Measurements from ENCODE around the gene GJA4.
"Not testable (repeated sequence)": the region's sequence is repeated elsewhere in the genome, so short reads cannot be mapped to it uniquely, and the experiment has no call there.

The GJA4 gene

GRCh38 chr1:34800214-34800613, 7.4 kb downstream of the GJA4 start:
- peaks cover 5% of the 10 kb centered on the region for H3K4me1 Mint-ChIP-seq
- peak overlapping the region; percentile 77 for H3K27ac Mint-ChIP-seq
- H3K27me3 Mint-ChIP-seq, result no peaks in the 10 kb centered on the region
- peaks cover 6% of the 10 kb centered on the region for H3K36me3 Mint-ChIP-seq
- no peaks in the 10 kb centered on the region for H3K9me3 Mint-ChIP-seq
- no peak overlapping the region for H3K4me3 Mint-ChIP-seq

GRCh38 chr1:34803770-34804169, 11.0 kb downstream of the GJA4 start:
- no peaks in the 10 kb centered on the region for H3K9me3 Mint-ChIP-seq
- H3K4me3 Mint-ChIP-seq, result no peak overlapping the region
- no peaks in the 10 kb centered on the region for H3K27me3 Mint-ChIP-seq
- H3K27ac Mint-ChIP-seq, result no peak overlapping the region
- peaks cover 5% of the 10 kb centered on the region for H3K4me1 Mint-ChIP-seq
- H3K36me3 Mint-ChIP-seq, result peaks cover 9% of the 10 kb centered on the region

- H3K4me3 Mint-ChIP-seq, result no peak overlapping the region
- H3K4me1 Mint-ChIP-seq, result no peaks in the 10 kb centered on the region
- H3K9me3 Mint-ChIP-seq, result peaks cover 6% of the 10 kb centered on the region
- H3K36me3 Mint-ChIP-seq, result peaks cover 17% of the 10 kb centered on the region
- H3K27me3 Mint-ChIP-seq, result no peaks in the 10 kb centered on the region
- no peak overlapping the region for H3K27ac Mint-ChIP-seq
These were observed 13.6 kb downstream of the GJA4 start for GRCh38 chr1:34806396-34806795.

GRCh38 chr1:34808051-34808810, 15.4 kb downstream of the GJA4 start:
- Mint-ChIP-seq H3K4me1 (no peaks in the 10 kb centered on the region), H3K4me3 (no peak overlapping the region), H3K27me3 (no peaks in the 10 kb centered on the region), H3K9me3 (peaks cover 6% of the 10 kb centered on the region), H3K27ac (no peak overlapping the region), H3K36me3 (peaks cover 18% of the 10 kb centered on the region)

- not testable (repeated sequence) for H3K9me3 Mint-ChIP-seq, H3K27me3 Mint-ChIP-seq
These were observed 18.0 kb downstream of the GJA4 start for GRCh38 chr1:34810781-34811180.

GRCh38 chr1:34816332-34816731, 23.5 kb downstream of the GJA4 start:
- Mint-ChIP-seq H3K27me3 (no peaks in the 10 kb centered on the region), H3K27ac (no peak overlapping the region), H3K36me3 (peaks cover 4% of the 10 kb centered on the region), H3K4me1 (no peaks in the 10 kb centered on the region), H3K9me3 (no peaks in the 10 kb centered on the region), H3K4me3 (no peak overlapping the region)

More at GRCh38 chr1:34810781-34811180, 18.0 kb downstream of the GJA4 start:
- H3K36me3 Mint-ChIP-seq, result peaks cover 14% of the 10 kb centered on the region
- H3K27ac Mint-ChIP-seq, H3K4me1 Mint-ChIP-seq, H3K4me3 Mint-ChIP-seq: not testable (repeated sequence)

GRCh38 chr1:34816778-34817177, 24.0 kb downstream of the GJA4 start:
- Mint-ChIP-seq H3K27me3 (no peaks in the 10 kb centered on the region), H3K27ac (no peak overlapping the region), H3K4me3 (no peak overlapping the region), H3K4me1 (no peaks in the 10 kb centered on the region), H3K9me3 (no peaks in the 10 kb centered on the region), H3K36me3 (peaks cover 4% of the 10 kb centered on the region)

- H3K4me3 Mint-ChIP-seq, H3K27me3 Mint-ChIP-seq, H3K4me1 Mint-ChIP-seq, H3K9me3 Mint-ChIP-seq, H3K36me3 Mint-ChIP-seq, H3K27ac Mint-ChIP-seq: not testable (repeated sequence)
These were observed 26.1 kb downstream of the GJA4 start for GRCh38 chr1:34818862-34819261.

GRCh38 chr1:34822202-34822601, 29.4 kb downstream of the GJA4 start:
- no peaks in the 10 kb centered on the region for H3K27me3 Mint-ChIP-seq
- no peaks in the 10 kb centered on the region for H3K9me3 Mint-ChIP-seq
- H3K27ac Mint-ChIP-seq, result no peak overlapping the region
- H3K36me3 Mint-ChIP-seq, result peaks cover 2% of the 10 kb centered on the region
- H3K4me1 Mint-ChIP-seq, result no peaks in the 10 kb centered on the region
- no peak overlapping the region for H3K4me3 Mint-ChIP-seq

- Mint-ChIP-seq H3K4me3 (no peak overlapping the region), H3K9me3 (no peaks in the 10 kb centered on the region), H3K27me3 (no peaks in the 10 kb centered on the region), H3K27ac (no peak overlapping the region), H3K4me1 (no peaks in the 10 kb centered on the region), H3K36me3 (no peaks in the 10 kb centered on the region)
These were observed 32.1 kb downstream of the GJA4 start for GRCh38 chr1:34824817-34825454.

- Mint-ChIP-seq H3K9me3 (no peaks in the 10 kb centered on the region), H3K4me3 (no peak overlapping the region), H3K27ac (no peak overlapping the region), H3K36me3 (no peaks in the 10 kb centered on the region), H3K27me3 (no peaks in the 10 kb centered on the region), H3K4me1 (no peaks in the 10 kb centered on the region)
These were observed 32.8 kb downstream of the GJA4 start for GRCh38 chr1:34825455-34826091.

- no peak overlapping the region for H3K4me3 Mint-ChIP-seq
- H3K27ac Mint-ChIP-seq, result no peak overlapping the region
- no peaks in the 10 kb centered on the region for H3K9me3 Mint-ChIP-seq
- no peaks in the 10 kb centered on the region for H3K36me3 Mint-ChIP-seq
- no peaks in the 10 kb centered on the region for H3K27me3 Mint-ChIP-seq
- no peaks in the 10 kb centered on the region for H3K4me1 Mint-ChIP-seq
These were observed 34.6 kb downstream of the GJA4 start for GRCh38 chr1:34827341-34827941.

- H3K4me1 Mint-ChIP-seq, result no peaks in the 10 kb centered on the region
- H3K27ac Mint-ChIP-seq, result no peak overlapping the region
- no peaks in the 10 kb centered on the region for H3K36me3 Mint-ChIP-seq
- H3K4me3 Mint-ChIP-seq, result no peak overlapping the region
- H3K27me3 Mint-ChIP-seq, result no peaks in the 10 kb centered on the region
- H3K9me3 Mint-ChIP-seq, result no peaks in the 10 kb centered on the region
These were observed 35.8 kb downstream of the GJA4 start for GRCh38 chr1:34828611-34829010.

GRCh38 chr1:34829250-34829649, 36.5 kb downstream of the GJA4 start:
- Mint-ChIP-seq H3K27ac (no peak overlapping the region), H3K36me3 (no peaks in the 10 kb centered on the region), H3K27me3 (no peaks in the 10 kb centered on the region), H3K4me1 (no peaks in the 10 kb centered on the region), H3K9me3 (no peaks in the 10 kb centered on the region), H3K4me3 (no peak overlapping the region)

- H3K4me1 Mint-ChIP-seq, result no peaks in the 10 kb centered on the region
- H3K27ac Mint-ChIP-seq, result no peak overlapping the region
- H3K9me3 Mint-ChIP-seq, result no peaks in the 10 kb centered on the region
- no peak overlapping the region for H3K4me3 Mint-ChIP-seq
- no peaks in the 10 kb centered on the region for H3K36me3 Mint-ChIP-seq
- H3K27me3 Mint-ChIP-seq, result no peaks in the 10 kb centered on the region
These were observed 39.0 kb downstream of the GJA4 start for GRCh38 chr1:34831721-34832246.

- H3K4me3 Mint-ChIP-seq, result no peak overlapping the region
- no peaks in the 10 kb centered on the region for H3K4me1 Mint-ChIP-seq
- no peaks in the 10 kb centered on the region for H3K9me3 Mint-ChIP-seq
- no peak overlapping the region for H3K27ac Mint-ChIP-seq
- H3K27me3 Mint-ChIP-seq, result no peaks in the 10 kb centered on the region
- peaks cover 2% of the 10 kb centered on the region for H3K36me3 Mint-ChIP-seq
These were observed 40.9 kb downstream of the GJA4 start for GRCh38 chr1:34833711-34834110.

Data from activated naive CD4-positive, alpha-beta T cell treated with anti-CD3 and anti-CD28 coated beads, Interleukin-2, amount 50 U/mL, for 24 hours (primary cell).